Esophagus squamous epithelium (tissue), 5 donors: ENCODE measurements around the gene NFKBIE. TPM values are rescaled to one million over a fixed set of nuclear protein-coding genes. Genes with fewer than 3 reads are reported as not detected.

Source experiments
- DNase-seq: peaks from one replicate; lab custom pipeline; 2025; lab: John Stamatoyannopoulos, UW
- H3K27ac ChIP-seq, 4 donors: fragments of 200-600 bp; sonication (generic); one replicate each; pipeline ENCODE4 v1.5.1; 2016 to 2019; ENCODE audit warnings: mild to moderate bottlenecking in 1 of 4
- H3K27me3 ChIP-seq, 4 donors: fragments of 200-600 bp; sonication (generic); 1 replicate in 3 of 4; 2 replicates in 1 of 4; pipeline versions ENCODE4 v1.5.1 to v1.6.0; 2017 to 2021; ENCODE audit warnings: antibody characterized with exemption in 1 of 4
- H3K36me3 ChIP-seq, 3 donors: fragments of 200-600 bp; sonication (generic); one replicate each; pipeline ENCODE4 v1.5.1; 2016 to 2019
- H3K4me1 ChIP-seq, 3 donors: fragments of 200-600 bp; sonication (generic); one replicate each; pipeline ENCODE4 v1.5.1; 2017 to 2019
- H3K4me3 ChIP-seq, 4 donors: fragments of 200-600 bp; sonication (generic); 1 replicate in 3 of 4; 2 replicates in 1 of 4; pipeline ENCODE4 v1.5.1; 2016 to 2019; ENCODE audit warnings: mild to moderate bottlenecking in 2 of 4, moderate library complexity in 1 of 4
- H3K9me3 ChIP-seq, 3 donors: fragments of 200-600 bp; sonication (generic); one replicate each; pipeline ENCODE4 v1.5.1; 2016 to 2019
- CTCF ChIP-seq, 6 experiments: fragments of 450-650 bp in 4 of 6; fragments of 200-600 bp in 2 of 6; sonication (generic) in 2 of 6; IDR thresholded peaks; one replicate each; pipeline ENCODE4 v1.5.1; 2016 to 2019; ENCODE audit warnings: antibody characterized with exemption in 6 of 6, mild to moderate bottlenecking in 4 of 6, moderate library complexity in 4 of 6
- POLR2A ChIP-seq, 4 donors: fragments of 450-650 bp; IDR thresholded peaks; one replicate each; pipeline ENCODE4 v1.6.1; 2017; ENCODE audit warnings: antibody characterized with exemption in 4 of 4, mild to moderate bottlenecking in 4 of 4, moderate library complexity in 3 of 4
- WGBS, 2 donors: methylation state at CpG; one replicate each; pipeline ENCODE4 v1.1.5; 2018; 5-methylcytosine and 5-hydroxymethylcytosine counted together
- intact Hi-C: fragments of 100-400 bp; cut with DNase I; formaldehyde crosslinking; loops from one replicate; pipeline ENCODE4 v1.15.0; 2022
- total RNA-seq, 4 donors: library from RNA; depleted of rRNA; stranded (reverse); fragments of >200 nt; gene quantifications; one replicate each; pipeline ENCODE4 v1.1.0, GENCODE V29; 2016
- donor health status: DM: yes; HTN: yes; CAD: no.

The NFKBIE gene
- total RNA-seq, 4 donors from 2014 or later = 8.6 to 11.2 (median 10.2) TPM

- DNase-seq = no peak
- TF ChIP-seq POLR2A (IDR thresholded peaks at IDR 0.05) (no peak), CTCF (IDR thresholded peaks at IDR 0.05) (no peak)
- H3K4me3 ChIP-seq = no peak overlapping the region
- H3K27ac ChIP-seq = no peak overlapping the region
- no peaks in the 10 kb centered on the region for H3K9me3 ChIP-seq
- intact Hi-C loops = no loop called here
- H3K4me1 ChIP-seq = peaks cover 8 to 29% (median 21%) of the 10 kb centered on the region in 3 donors
- no peaks in the 10 kb centered on the region for H3K36me3 ChIP-seq
- WGBS, 2 donors = 72 to 82% methylated on average over 9 of the region's 23 CpGs
- peaks cover 0 to 100% (median 10%) of the 10 kb centered on the region in 4 donors for H3K27me3 ChIP-seq
Observed at GRCh38 chr6:44272999-44273566, 7.7 kb upstream of the NFKBIE start.

GRCh38 chr6:44272529-44272928, 7.2 kb upstream of the NFKBIE start:
- 77 to 88% methylated on average over 3 of the region's 3 CpGs for WGBS, 2 donors
- no peak for DNase-seq
- Histone ChIP-seq H3K4me1 (peaks cover 8 to 29% (median 21%) of the 10 kb centered on the region in 3 donors), H3K27me3 (peaks cover 0 to 96% (median 10%) of the 10 kb centered on the region in 4 donors), H3K9me3 (no peaks in the 10 kb centered on the region), H3K27ac (no peak overlapping the region), H3K4me3 (no peak overlapping the region), H3K36me3 (no peaks in the 10 kb centered on the region)
- intact Hi-C loops = no loop called here
- TF ChIP-seq CTCF (IDR thresholded peaks at IDR 0.05) = no peak

GRCh38 chr6:44271914-44272313, 6.6 kb upstream of the NFKBIE start:
- peaks cover 0 to 90% (median 10%) of the 10 kb centered on the region in 4 donors for H3K27me3 ChIP-seq
- TF ChIP-seq CTCF (IDR thresholded peaks at IDR 0.05) = no peak
- TF ChIP-seq POLR2A (IDR thresholded peaks at IDR 0.05) = no peak
- no peaks in the 10 kb centered on the region for H3K36me3 ChIP-seq
- WGBS, 2 donors = 62 to 67% methylated on average over 1 to 2 of the region's 3 CpGs
- H3K9me3 ChIP-seq = no peaks in the 10 kb centered on the region
- no peak for DNase-seq
- H3K4me3 ChIP-seq = no peak overlapping the region
- H3K27ac ChIP-seq = no peak overlapping the region
- intact Hi-C loops = no loop called here
- H3K4me1 ChIP-seq = peaks cover 8 to 29% (median 21%) of the 10 kb centered on the region in 3 donors

- DNase-seq = no peak
- Histone ChIP-seq H3K27me3 (peaks cover 0 to 84% (median 10%) of the 10 kb centered on the region in 4 donors), H3K27ac (no peak overlapping the region), H3K9me3 (no peaks in the 10 kb centered on the region), H3K36me3 (no peaks in the 10 kb centered on the region), H3K4me3 (no peak overlapping the region), H3K4me1 (peaks cover 6 to 25% (median 19%) of the 10 kb centered on the region in 3 donors)
- no peak for TF ChIP-seq CTCF (IDR thresholded peaks at IDR 0.05)
- no peak for TF ChIP-seq POLR2A (IDR thresholded peaks at IDR 0.05)
- WGBS, 2 donors = 85 to 98% methylated on average over 6 of the region's 6 CpGs
- intact Hi-C loops = no loop called here
Observed at GRCh38 chr6:44271406-44271723, 6.0 kb upstream of the NFKBIE start.

GRCh38 chr6:44270526-44271405, 5.4 kb upstream of the NFKBIE start:
- WGBS, 2 donors = 0 to 13% methylated on average over 1 to 4 of the region's 90 CpGs
- intact Hi-C loops = no loop called here
- H3K4me1 ChIP-seq = peaks cover 3 to 21% (median 13%) of the 10 kb centered on the region in 3 donors
- no peaks in the 10 kb centered on the region for H3K36me3 ChIP-seq
- H3K4me3 ChIP-seq = peak overlapping the region in 3 of 4 donors; percentile 26 to 68 (median 50)
- DNase-seq = no peak
- H3K9me3 ChIP-seq = no peaks in the 10 kb centered on the region
- H3K27ac ChIP-seq = no peak overlapping the region
- TF ChIP-seq CTCF (IDR thresholded peaks at IDR 0.05) (no peak), POLR2A (IDR thresholded peaks at IDR 0.05) (no peak)
- peaks cover 0 to 78% (median 10%) of the 10 kb centered on the region in 4 donors for H3K27me3 ChIP-seq
